ENCODE results near the gene SLC4A7. TPM values are rescaled to one million over a fixed set of nuclear protein-coding genes. Genes with fewer than 3 reads are reported as not detected.

SLC4A7 gene
- total and polyA plus RNA-seq, 10 of the 15 experiments (the other 5 are each of a cell fraction or from before 2014, with no cell fraction given): 4.4 to 41.4 (median 18.3) TPM

DNA sequence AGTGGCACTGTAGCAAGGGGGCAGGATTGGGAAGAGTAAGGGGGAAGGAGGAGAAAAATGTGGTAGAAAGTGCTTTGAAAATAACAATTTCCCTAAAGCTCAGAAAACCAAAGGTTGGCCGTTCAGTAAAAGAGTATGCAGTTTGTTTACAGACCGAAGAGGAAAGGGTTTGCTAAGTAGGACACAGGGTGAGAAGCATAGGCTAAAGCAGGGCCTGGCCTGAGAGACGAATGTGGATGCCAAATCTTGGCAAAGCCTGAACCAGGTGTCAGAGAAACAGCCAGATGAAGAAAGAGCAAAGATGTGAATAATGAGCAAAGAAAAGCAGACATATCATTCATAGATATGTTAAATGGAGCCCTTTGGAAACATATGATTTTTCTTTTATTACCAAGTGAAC is 132.1 kb downstream of the SLC4A7 start:
- H3K4me1 ChIP-seq (ENCODE audit: control insufficient read depth, insufficient read depth, low read length): peaks cover 10% of the 10 kb centered on the region
- DNase-seq (ENCODE audit: low read depth, low spot score) (no peak), FAIRE-seq (no peak), ATAC-seq (no peak)
- no peak overlapping the region for H3K4me2 ChIP-seq (ENCODE audit: control insufficient read depth, insufficient read depth)
- no peak overlapping the region for H2AFZ ChIP-seq (ENCODE audit: control insufficient read depth, low read depth, low read length)
- H3K27me3 ChIP-seq (replicated peaks in 1 of 2; ENCODE audit: control insufficient read depth in 2 of 2, insufficient read depth in 2 of 2, low read length in 1 of 2): no peaks in the 10 kb centered on the region
- WGBS (ENCODE audit: insufficient coverage, insufficient replicate concordance, low lambda C conversion rate, missing lambda C conversion rate): 95% methylated on average over 3 of the region's 3 CpGs
- H3K79me2 ChIP-seq (ENCODE audit: control insufficient read depth, insufficient read depth, low read length): no peaks in the 10 kb centered on the region
- in situ Hi-C loops (cut with MboI) (no loop called here), intact Hi-C loops (cut with micrococcal nuclease; ENCODE audit: unreplicated experiment) (no loop called here)
- H3K27ac ChIP-seq (ENCODE audit: control insufficient read depth, insufficient read depth): no peak overlapping the region
- ChIA-PET RAD21 (ENCODE audit: unreplicated experiment) (no interaction called here), SMC1A (ENCODE audit: uncharacterized antibody, unreplicated experiment) (no interaction called here), CTCF (no interaction called here), POLR2A (no interaction called here)
- TF ChIP-seq GATAD2B (conservative IDR thresholded peaks at IDR 0.05; ENCODE audit: low read depth) (no peak), NFYA (IDR thresholded peaks at IDR 0.05; ENCODE audit: borderline replicate concordance, low read depth, low read length) (no peak), PAX5 (IDR thresholded peaks at IDR 0.05; ENCODE audit: borderline replicate concordance, low read depth, low read length) (no peak), SUPT20H (IDR thresholded peaks at IDR 0.05; ENCODE audit: borderline replicate concordance, control insufficient read depth, low read depth, low read length) (no peak), RAD51 (IDR thresholded peaks at IDR 0.05) (no peak), BACH1 (IDR thresholded peaks at IDR 0.05; ENCODE audit: borderline replicate concordance) (no peak), RCOR1 (conservative IDR thresholded peaks at IDR 0.05; ENCODE audit: low read depth, low read length) (no peak)
- TF ChIP-seq, protein P1, sequence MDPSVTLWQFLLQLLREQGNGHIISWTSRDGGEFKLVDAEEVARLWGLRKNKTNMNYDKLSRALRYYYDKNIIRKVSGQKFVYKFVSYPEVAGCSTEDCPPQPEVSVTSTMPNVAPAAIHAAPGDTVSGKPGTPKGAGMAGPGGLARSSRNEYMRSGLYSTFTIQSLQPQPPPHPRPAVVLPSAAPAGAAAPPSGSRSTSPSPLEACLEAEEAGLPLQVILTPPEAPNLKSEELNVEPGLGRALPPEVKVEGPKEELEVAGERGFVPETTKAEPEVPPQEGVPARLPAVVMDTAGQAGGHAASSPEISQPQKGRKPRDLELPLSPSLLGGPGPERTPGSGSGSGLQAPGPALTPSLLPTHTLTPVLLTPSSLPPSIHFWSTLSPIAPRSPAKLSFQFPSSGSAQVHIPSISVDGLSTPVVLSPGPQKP (IDR thresholded peaks at IDR 0.05; ENCODE audit: low read depth, low read length): no peak
- TF ChIP-seq, protein P2, sequence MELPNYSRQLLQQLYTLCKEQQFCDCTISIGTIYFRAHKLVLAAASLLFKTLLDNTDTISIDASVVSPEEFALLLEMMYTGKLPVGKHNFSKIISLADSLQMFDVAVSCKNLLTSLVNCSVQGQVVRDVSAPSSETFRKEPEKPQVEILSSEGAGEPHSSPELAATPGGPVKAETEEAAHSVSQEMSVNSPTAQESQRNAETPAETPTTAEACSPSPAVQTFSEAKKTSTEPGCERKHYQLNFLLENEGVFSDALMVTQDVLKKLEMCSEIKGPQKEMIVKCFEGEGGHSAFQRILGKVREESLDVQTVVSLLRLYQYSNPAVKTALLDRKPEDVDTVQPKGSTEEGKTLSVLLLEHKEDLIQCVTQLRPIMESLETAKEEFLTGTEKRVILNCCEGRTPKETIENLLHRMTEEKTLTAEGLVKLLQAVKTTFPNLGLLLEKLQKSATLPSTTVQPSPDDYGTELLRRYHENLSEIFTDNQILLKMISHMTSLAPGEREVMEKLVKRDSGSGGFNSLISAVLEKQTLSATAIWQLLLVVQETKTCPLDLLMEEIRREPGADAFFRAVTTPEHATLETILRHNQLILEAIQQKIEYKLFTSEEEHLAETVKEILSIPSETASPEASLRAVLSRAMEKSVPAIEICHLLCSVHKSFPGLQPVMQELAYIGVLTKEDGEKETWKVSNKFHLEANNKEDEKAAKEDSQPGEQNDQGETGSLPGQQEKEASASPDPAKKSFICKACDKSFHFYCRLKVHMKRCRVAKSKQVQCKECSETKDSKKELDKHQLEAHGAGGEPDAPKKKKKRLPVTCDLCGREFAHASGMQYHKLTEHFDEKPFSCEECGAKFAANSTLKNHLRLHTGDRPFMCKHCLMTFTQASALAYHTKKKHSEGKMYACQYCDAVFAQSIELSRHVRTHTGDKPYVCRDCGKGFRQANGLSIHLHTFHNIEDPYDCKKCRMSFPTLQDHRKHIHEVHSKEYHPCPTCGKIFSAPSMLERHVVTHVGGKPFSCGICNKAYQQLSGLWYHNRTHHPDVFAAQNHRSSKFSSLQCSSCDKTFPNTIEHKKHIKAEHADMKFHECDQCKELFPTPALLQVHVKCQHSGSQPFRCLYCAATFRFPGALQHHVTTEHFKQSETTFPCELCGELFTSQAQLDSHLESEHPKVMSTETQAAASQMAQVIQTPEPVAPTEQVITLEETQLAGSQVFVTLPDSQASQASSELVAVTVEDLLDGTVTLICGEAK (IDR thresholded peaks at IDR 0.05; ENCODE audit: borderline replicate concordance): no peak
- H3K9ac ChIP-seq (ENCODE audit: control insufficient read depth, insufficient read depth, low read length): no peak overlapping the region
- H3K36me3 ChIP-seq (ENCODE audit: control insufficient read depth in 2 of 2, insufficient read depth in 2 of 2, low read length in 1 of 2): no peaks in the 10 kb centered on the region
- no peaks in the 10 kb centered on the region for H4K20me1 ChIP-seq (ENCODE audit: control insufficient read depth, insufficient read depth)
- no peak overlapping the region for H3K4me3 ChIP-seq
- no peaks in the 10 kb centered on the region for H3K9me3 ChIP-seq (replicated peaks; ENCODE audit: control insufficient read depth, insufficient read depth, low read length)
- no TSS peak for BruUV-seq (replicated peaks)

Measured in GM12878 (cell line).